ENCODE results near the gene CHD2. TPM values are rescaled to one million over a fixed set of nuclear protein-coding genes. Genes with fewer than 3 reads are reported as not detected.

The CHD2 gene
- total and polyA plus RNA-seq, 4 donors, result 38.0 to 144 (median 81.5) TPM

DNA sequence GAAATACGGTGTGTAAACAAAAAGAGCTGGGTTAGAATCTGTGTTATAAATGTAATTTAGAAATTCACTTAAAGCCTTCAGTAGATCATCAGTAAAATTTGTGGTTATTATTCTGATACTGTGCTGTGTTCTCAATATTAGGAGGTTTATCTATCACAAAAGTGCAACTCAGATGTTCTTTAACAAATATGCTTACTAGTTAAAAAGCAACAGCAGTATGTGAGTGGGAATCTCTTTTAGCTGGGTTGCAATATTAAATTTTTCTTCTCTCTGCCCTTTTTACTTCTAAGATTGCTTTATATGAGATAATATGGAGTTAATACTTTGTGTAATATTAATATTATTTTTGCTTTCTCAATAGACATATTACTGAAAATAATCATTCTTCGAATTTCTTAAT, 53.4 kb downstream of the CHD2 start:
- Histone ChIP-seq H3K27me3 (ENCODE audit: control insufficient read depth in 1 of 2, insufficient read depth in 2 of 2, low read length in 1 of 2) (no peaks in the 10 kb centered on the region), H3K4me1 (ENCODE audit: control insufficient read depth in 1 of 2, insufficient read depth in 2 of 2, low read length in 2 of 2) (no peaks in the 10 kb centered on the region), H3K36me3 (ENCODE audit: control insufficient read depth in 1 of 2, insufficient read depth in 2 of 2, low read length in 1 of 2) (peaks cover 3 to 16% of the 10 kb centered on the region in 2 donors), H3K27ac (ENCODE audit: low read depth in 1 of 2, low read length in 2 of 2) (no peak overlapping the region), H3K9me3 (ENCODE audit: control insufficient read depth, low read length) (no peaks in the 10 kb centered on the region), H3K4me3 (ENCODE audit: low read length in 2 of 2) (no peak overlapping the region)
- intact Hi-C loops (cut with DNase I), result no loop called here
- DNase-seq (no peak), ATAC-seq (ENCODE audit: low FRiP score) (no peak)
- 70 to 74% methylated on average over 2 of the region's 2 CpGs for WGBS, 2 donors

DNA sequence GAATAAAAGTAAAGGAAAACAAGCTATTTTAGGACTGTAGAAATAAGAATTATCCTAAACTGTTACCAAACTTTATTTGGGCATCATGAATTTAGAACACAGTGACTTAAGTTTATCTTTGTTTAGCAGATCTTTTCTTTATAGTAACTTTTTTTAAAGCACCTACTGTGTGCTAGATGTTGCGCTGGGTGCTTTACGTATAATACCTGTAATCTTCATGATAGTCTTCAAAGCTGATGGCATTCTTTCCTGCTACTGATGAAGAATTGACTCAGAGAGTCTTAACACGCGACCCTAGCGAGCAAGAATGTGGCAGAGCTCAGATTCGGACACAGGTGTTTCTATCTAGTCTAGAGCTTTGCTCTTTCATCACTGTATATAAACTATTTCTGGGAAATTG, 53.9 kb downstream of the CHD2 start:
- Histone ChIP-seq H3K9me3 (ENCODE audit: control insufficient read depth, low read length) (no peaks in the 10 kb centered on the region), H3K27ac (ENCODE audit: low read depth in 1 of 2, low read length in 2 of 2) (no peak overlapping the region), H3K4me3 (ENCODE audit: low read length in 2 of 2) (no peak overlapping the region), H3K4me1 (ENCODE audit: control insufficient read depth in 1 of 2, insufficient read depth in 2 of 2, low read length in 2 of 2) (no peaks in the 10 kb centered on the region), H3K27me3 (ENCODE audit: control insufficient read depth in 1 of 2, insufficient read depth in 2 of 2, low read length in 1 of 2) (no peaks in the 10 kb centered on the region), H3K36me3 (ENCODE audit: control insufficient read depth in 1 of 2, insufficient read depth in 2 of 2, low read length in 1 of 2) (peaks cover 3 to 14% of the 10 kb centered on the region in 2 donors)
- 97 to 98% methylated on average over 6 of the region's 6 CpGs for WGBS, 2 donors
- ATAC-seq (ENCODE audit: low FRiP score), result no peak
- DNase-seq, result no peak
- intact Hi-C loops (cut with DNase I), result no loop called here

DNA sequence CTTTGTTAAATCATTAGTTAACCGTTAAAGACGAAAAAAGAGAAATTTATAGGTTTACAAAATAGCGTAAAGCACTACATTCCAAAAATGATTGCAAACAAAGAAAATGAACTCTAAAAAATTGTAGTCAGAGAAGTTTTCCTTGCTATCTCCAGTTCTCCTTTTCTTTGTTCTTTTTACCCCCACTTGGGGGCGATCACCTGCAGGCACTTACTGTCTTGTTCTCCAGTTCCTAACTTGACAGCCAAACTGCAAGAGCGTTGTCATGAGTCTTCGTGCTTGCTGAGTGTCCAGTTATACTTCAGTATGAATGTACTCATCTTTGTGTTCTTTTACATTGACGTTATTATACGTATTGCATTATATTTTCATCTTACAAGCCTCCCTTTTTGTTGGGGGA, 54.5 kb downstream of the CHD2 start:
- intact Hi-C loops (cut with DNase I), result no loop called here
- H3K9me3 ChIP-seq (ENCODE audit: control insufficient read depth, low read length), result no peaks in the 10 kb centered on the region
- H3K4me1 ChIP-seq (ENCODE audit: control insufficient read depth in 1 of 2, insufficient read depth in 2 of 2, low read length in 2 of 2), result no peaks in the 10 kb centered on the region
- 94 to 97% methylated on average over 8 of the region's 8 CpGs for WGBS, 2 donors
- no peak for ATAC-seq (ENCODE audit: low FRiP score)
- H3K27me3 ChIP-seq (ENCODE audit: control insufficient read depth in 1 of 2, insufficient read depth in 2 of 2, low read length in 1 of 2), result no peaks in the 10 kb centered on the region
- H3K4me3 ChIP-seq (ENCODE audit: low read length in 2 of 2), result no peak overlapping the region
- H3K36me3 ChIP-seq (ENCODE audit: control insufficient read depth in 1 of 2, insufficient read depth in 2 of 2, low read length in 1 of 2), result peaks cover 3 to 10% of the 10 kb centered on the region in 2 donors
- DNase-seq, result no peak
- H3K27ac ChIP-seq (ENCODE audit: low read depth in 1 of 2, low read length in 2 of 2), result no peak overlapping the region

DNA sequence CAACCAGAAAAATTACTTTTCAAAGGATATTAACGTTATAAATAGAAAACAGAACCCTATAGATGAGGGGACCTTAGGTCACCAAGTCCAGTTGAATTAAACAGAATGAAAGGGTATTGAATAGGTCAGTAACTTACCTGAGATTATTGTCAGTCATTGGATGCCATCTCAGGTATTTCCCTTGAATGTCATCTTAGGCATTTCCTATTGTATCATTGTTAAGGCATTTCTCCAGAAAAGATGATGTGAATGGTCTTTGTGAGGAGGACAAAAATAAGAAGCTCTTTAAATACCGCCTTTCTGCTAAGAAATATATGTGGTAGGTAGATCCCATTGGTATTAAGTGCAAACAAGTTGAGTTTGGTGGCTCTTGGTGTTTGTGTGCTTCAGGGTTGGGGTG, 55.6 kb downstream of the CHD2 start:
- Histone ChIP-seq H3K4me3 (ENCODE audit: low read length in 2 of 2) (no peak overlapping the region), H3K9me3 (ENCODE audit: control insufficient read depth, low read length) (no peaks in the 10 kb centered on the region), H3K27ac (ENCODE audit: low read depth in 1 of 2, low read length in 2 of 2) (no peak overlapping the region), H3K4me1 (ENCODE audit: control insufficient read depth in 1 of 2, insufficient read depth in 2 of 2, low read length in 2 of 2) (no peaks in the 10 kb centered on the region), H3K36me3 (ENCODE audit: control insufficient read depth in 1 of 2, insufficient read depth in 2 of 2, low read length in 1 of 2) (peaks cover 0 to 7% of the 10 kb centered on the region in 2 donors), H3K27me3 (ENCODE audit: control insufficient read depth in 1 of 2, insufficient read depth in 2 of 2, low read length in 1 of 2) (no peaks in the 10 kb centered on the region)
- ATAC-seq (ENCODE audit: low FRiP score), result no peak
- intact Hi-C loops (cut with DNase I), result loop anchor here in 1 of 2 donors (5.0 kb wide), 1 partner anchor 33 kb away; no protein-coding TSS in a partner anchor
- no peak for DNase-seq
- 93 to 96% methylated on average over 2 of the region's 2 CpGs for WGBS, 2 donors

DNA sequence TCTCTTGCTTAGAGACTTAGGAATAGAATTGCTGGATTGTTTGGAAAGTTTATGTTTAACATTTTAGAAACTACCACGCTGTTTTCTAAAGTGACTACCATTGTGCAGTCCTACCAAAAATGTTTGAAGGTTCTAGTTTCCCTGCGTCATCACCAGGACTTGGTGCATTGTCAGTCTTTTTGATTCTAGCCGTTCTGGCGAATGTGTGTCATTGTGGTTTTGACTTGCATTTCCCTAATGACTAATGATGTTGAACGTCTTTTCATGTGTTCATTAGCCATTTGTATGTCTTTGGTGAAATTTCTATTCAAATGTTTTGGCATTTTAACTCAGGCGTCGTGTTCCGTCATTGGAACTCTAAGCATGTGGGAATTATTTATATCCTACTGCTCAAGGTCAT, 58.0 kb downstream of the CHD2 start:
- H3K27ac ChIP-seq (ENCODE audit: low read depth in 1 of 2, low read length in 2 of 2), result no peak overlapping the region
- no peak for DNase-seq
- 46 to 51% methylated on average over 8 of the region's 8 CpGs for WGBS, 2 donors
- no peaks in the 10 kb centered on the region for H3K4me1 ChIP-seq (ENCODE audit: control insufficient read depth in 1 of 2, insufficient read depth in 2 of 2, low read length in 2 of 2)
- H3K9me3 ChIP-seq (ENCODE audit: control insufficient read depth, low read length), result no peaks in the 10 kb centered on the region
- no peak overlapping the region for H3K4me3 ChIP-seq (ENCODE audit: low read length in 2 of 2)
- H3K36me3 ChIP-seq (ENCODE audit: control insufficient read depth in 1 of 2, insufficient read depth in 2 of 2, low read length in 1 of 2), result peaks cover 0 to 7% of the 10 kb centered on the region in 2 donors
- intact Hi-C loops (cut with DNase I), result loop anchor here in 1 of 2 donors (5.0 kb wide), 1 partner anchor 36 kb away; no protein-coding TSS in a partner anchor
- no peaks in the 10 kb centered on the region for H3K27me3 ChIP-seq (ENCODE audit: control insufficient read depth in 1 of 2, insufficient read depth in 2 of 2, low read length in 1 of 2)
- ATAC-seq (ENCODE audit: low FRiP score), result no peak

DNA sequence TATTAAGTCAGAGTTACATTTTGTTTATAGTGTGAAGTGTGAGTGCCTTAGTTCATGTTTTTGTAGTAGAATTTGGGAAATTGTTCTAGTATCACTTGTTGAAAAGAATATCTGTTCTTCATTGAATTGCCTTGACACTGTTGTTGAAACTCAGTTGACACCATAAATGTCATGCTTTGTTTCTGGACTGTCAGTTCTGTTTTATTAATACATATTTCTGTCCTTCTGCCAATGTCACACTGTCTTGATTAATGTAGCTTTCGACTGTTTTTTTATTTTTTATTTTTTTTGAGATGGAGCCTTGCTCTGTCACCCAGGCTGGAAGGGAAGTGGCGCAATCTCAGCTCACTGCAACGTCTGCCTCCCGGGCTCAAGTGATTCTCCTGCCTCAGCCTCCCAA, 59.1 kb downstream of the CHD2 start:
- DNase-seq (no peak), ATAC-seq (ENCODE audit: low FRiP score) (no peak)
- Histone ChIP-seq H3K9me3 (ENCODE audit: control insufficient read depth, low read length) (no peaks in the 10 kb centered on the region), H3K27ac (ENCODE audit: low read depth in 1 of 2, low read length in 2 of 2) (no peak overlapping the region), H3K4me1 (ENCODE audit: control insufficient read depth in 1 of 2, insufficient read depth in 2 of 2, low read length in 2 of 2) (peaks cover 0 to 1% of the 10 kb centered on the region in 2 donors), H3K27me3 (ENCODE audit: control insufficient read depth in 1 of 2, insufficient read depth in 2 of 2, low read length in 1 of 2) (no peaks in the 10 kb centered on the region), H3K4me3 (ENCODE audit: low read length in 2 of 2) (no peak overlapping the region), H3K36me3 (ENCODE audit: control insufficient read depth in 1 of 2, insufficient read depth in 2 of 2, low read length in 1 of 2) (peaks cover 0 to 7% of the 10 kb centered on the region in 2 donors)
- WGBS, 2 donors, result 34 to 38% methylated on average over 4 of the region's 4 CpGs
- intact Hi-C loops (cut with DNase I), result loop anchor here in 1 of 2 donors (5.0 kb wide), 1 partner anchor 37 kb away; no protein-coding TSS in a partner anchor

DNA sequence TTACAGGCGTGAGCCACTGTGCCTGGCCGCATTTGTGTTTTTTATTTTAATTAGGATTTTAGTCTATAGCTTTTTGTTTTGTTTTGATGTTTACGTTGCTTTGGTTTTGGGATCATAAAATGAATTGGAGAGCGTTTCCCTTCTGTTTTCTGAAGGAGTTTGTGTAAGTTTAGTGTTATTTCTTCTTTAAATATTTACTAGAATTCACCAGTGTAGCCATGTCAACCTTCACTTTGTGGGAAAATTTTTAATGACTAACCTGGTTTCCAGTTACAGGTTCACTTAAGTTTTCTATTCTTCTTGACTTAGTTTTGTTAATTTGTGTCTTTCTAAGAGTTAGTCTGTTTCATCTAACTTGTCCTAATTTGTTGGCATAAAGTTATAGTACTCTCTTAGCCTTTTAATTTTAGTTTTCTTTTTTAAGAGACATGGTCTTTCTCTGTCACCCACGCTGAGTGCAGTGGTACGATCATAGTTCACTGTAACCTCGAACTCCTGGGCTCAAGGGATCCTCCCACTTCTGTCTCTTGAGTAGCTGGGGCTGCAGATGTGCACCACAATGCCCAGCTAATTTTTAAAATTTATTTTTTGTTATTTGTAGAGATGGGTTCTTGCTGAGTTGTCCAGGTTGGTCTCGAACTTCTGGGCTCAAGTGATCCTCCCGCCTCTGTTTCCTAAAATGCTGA, 61.0 kb downstream of the CHD2 start:
- ATAC-seq (ENCODE audit: low FRiP score) (no peak), DNase-seq (no peak)
- Histone ChIP-seq H3K9me3 (ENCODE audit: control insufficient read depth, low read length) (no peaks in the 10 kb centered on the region), H3K4me3 (ENCODE audit: low read length in 2 of 2) (no peak overlapping the region), H3K27ac (ENCODE audit: low read depth in 1 of 2, low read length in 2 of 2) (no peak overlapping the region), H3K4me1 (ENCODE audit: control insufficient read depth in 1 of 2, insufficient read depth in 2 of 2, low read length in 2 of 2) (peaks cover 0 to 1% of the 10 kb centered on the region in 2 donors), H3K36me3 (ENCODE audit: control insufficient read depth in 1 of 2, insufficient read depth in 2 of 2, low read length in 1 of 2) (peaks cover 0 to 5% of the 10 kb centered on the region in 2 donors), H3K27me3 (ENCODE audit: control insufficient read depth in 1 of 2, insufficient read depth in 2 of 2, low read length in 1 of 2) (no peaks in the 10 kb centered on the region)
- 95 to 96% methylated on average over 9 of the region's 9 CpGs for WGBS, 2 donors
- intact Hi-C loops (cut with DNase I), result no loop called here

DNA sequence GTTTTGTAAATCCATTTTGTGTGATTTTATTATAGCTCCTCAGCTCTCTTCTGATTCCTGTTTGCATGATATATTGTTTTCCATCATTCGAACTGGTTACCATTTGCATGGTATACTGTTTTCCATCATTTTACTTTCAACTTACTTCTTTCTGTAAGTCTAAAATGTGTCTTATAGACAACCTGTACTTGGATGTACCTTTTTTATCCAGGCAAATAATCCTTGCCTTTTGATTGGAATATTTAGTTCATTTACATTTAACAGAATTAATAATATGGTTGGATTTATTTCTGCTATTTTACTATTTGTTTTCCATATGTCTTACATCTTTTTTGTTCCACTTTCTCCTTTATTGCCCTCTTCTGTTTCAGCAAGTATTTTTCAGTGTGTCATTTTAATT, 62.8 kb downstream of the CHD2 start:
- H3K4me3 ChIP-seq (ENCODE audit: low read length in 2 of 2), result no peak overlapping the region
- DNase-seq, result no peak
- no peaks in the 10 kb centered on the region for H3K9me3 ChIP-seq (ENCODE audit: control insufficient read depth, low read length)
- no peaks in the 10 kb centered on the region for H3K36me3 ChIP-seq (ENCODE audit: control insufficient read depth in 1 of 2, insufficient read depth in 2 of 2, low read length in 1 of 2)
- 95 to 98% methylated on average over 1 of the region's 1 CpG for WGBS, 2 donors
- H3K27me3 ChIP-seq (ENCODE audit: control insufficient read depth in 1 of 2, insufficient read depth in 2 of 2, low read length in 1 of 2), result no peaks in the 10 kb centered on the region
- peaks cover 0 to 1% of the 10 kb centered on the region in 2 donors for H3K4me1 ChIP-seq (ENCODE audit: control insufficient read depth in 1 of 2, insufficient read depth in 2 of 2, low read length in 2 of 2)
- ATAC-seq (ENCODE audit: low FRiP score), result no peak
- intact Hi-C loops (cut with DNase I), result no loop called here
- H3K27ac ChIP-seq (ENCODE audit: low read depth in 1 of 2, low read length in 2 of 2), result no peak overlapping the region

DNA sequence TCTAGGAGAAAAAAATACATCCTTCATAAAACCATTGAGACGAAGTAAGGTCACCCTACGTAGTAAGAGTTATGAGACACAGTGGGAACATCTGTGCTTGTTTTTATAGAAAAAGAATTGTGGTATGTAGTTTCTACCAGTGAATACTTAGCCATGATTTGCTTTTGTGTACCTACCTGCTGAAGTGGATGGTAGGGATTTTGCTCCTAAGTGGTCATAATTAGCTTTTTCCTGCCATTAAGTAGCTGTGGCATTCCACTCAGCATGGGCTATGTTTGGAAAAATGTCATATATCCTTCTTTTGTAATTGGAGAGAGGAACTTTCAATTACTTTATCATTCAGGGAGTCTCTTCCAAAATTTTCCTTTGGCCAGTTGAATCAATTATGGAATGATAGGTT, 63.7 kb downstream of the CHD2 start:
- no peak overlapping the region for H3K4me3 ChIP-seq (ENCODE audit: low read length in 2 of 2)
- no peak for ATAC-seq (ENCODE audit: low FRiP score)
- intact Hi-C loops (cut with DNase I), result no loop called here
- WGBS, 2 donors, result 98 to 99% methylated on average over 2 of the region's 2 CpGs
- no peaks in the 10 kb centered on the region for H3K27me3 ChIP-seq (ENCODE audit: control insufficient read depth in 1 of 2, insufficient read depth in 2 of 2, low read length in 1 of 2)
- no peak overlapping the region for H3K27ac ChIP-seq (ENCODE audit: low read depth in 1 of 2, low read length in 2 of 2)
- DNase-seq, result no peak
- peaks cover 0 to 1% of the 10 kb centered on the region in 2 donors for H3K4me1 ChIP-seq (ENCODE audit: control insufficient read depth in 1 of 2, insufficient read depth in 2 of 2, low read length in 2 of 2)
- no peaks in the 10 kb centered on the region for H3K9me3 ChIP-seq (ENCODE audit: control insufficient read depth, low read length)
- H3K36me3 ChIP-seq (ENCODE audit: control insufficient read depth in 1 of 2, insufficient read depth in 2 of 2, low read length in 1 of 2), result no peaks in the 10 kb centered on the region
